Left lung (tissue), 10 donors: Measurements from ENCODE around the gene COPG1. TPM values are rescaled to one million over a fixed set of nuclear protein-coding genes. Genes with fewer than 3 reads are reported as not detected.

Source experiments
- ATAC-seq: fragments of 200-7000 bp; cut with Tn5 transposase; one replicate; pipeline ENCODE4 v1.9.1; 2020; ENCODE audit warnings: moderate library complexity
- DNase-seq, 4 donors: peaks; one replicate each; pipeline ENCODE4 v3.0.0-alpha.2; 2013 to 2020
- H3K27ac ChIP-seq, 2 donors: fragments of 200-600 bp; sonication (generic) in 1 of 2; one replicate each; pipeline versions ENCODE4 v1.5.0 to v1.8.0; 2020 to 2021
- H3K27me3 ChIP-seq, 2 donors: fragments of 200-600 bp; sonication (generic) in 1 of 2; one replicate each; pipeline versions ENCODE4 v1.5.0 to v1.8.0; 2020 to 2021
- H3K36me3 ChIP-seq, 2 donors: fragments of 200-600 bp; sonication (generic) in 1 of 2; one replicate each; pipeline versions ENCODE4 v1.5.0 to v1.8.0; 2020 to 2021
- H3K4me1 ChIP-seq, 2 donors: fragments of 200-600 bp; one replicate each; pipeline ENCODE4 v1.8.0; 2021
- H3K4me3 ChIP-seq, 2 donors: fragments of 200-600 bp; sonication (generic) in 1 of 2; one replicate each; pipeline versions ENCODE4 v1.5.0 to v1.8.0; 2020 to 2021; ENCODE audit warnings: mild to moderate bottlenecking in 1 of 2
- H3K9me3 ChIP-seq, 2 donors: fragments of 200-600 bp; sonication (generic) in 1 of 2; one replicate each; pipeline versions ENCODE4 v1.5.0 to v1.8.0; 2020 to 2021
- CTCF ChIP-seq, 2 donors: fragments of 200-600 bp; sonication (generic) in 1 of 2; IDR thresholded peaks; one replicate each; pipeline versions ENCODE4 v1.5.0 to v1.8.0; 2021; ENCODE audit warnings: antibody characterized with exemption in 2 of 2
- intact Hi-C, 2 donors: fragments of 100-400 bp; cut with DNase I; formaldehyde crosslinking; loops; one replicate each; pipeline versions ENCODE4 v1.11.2 to v1.14.2; 2022
- polyA plus RNA-seq, 6 donors: library from polyadenylated mRNA; unstranded; fragments of 120-200 nt; gene quantifications; one replicate each; pipeline ENCODE4 v1.2.1, GENCODE V29; 2013; ENCODE audit not compliant: insufficient read length in 6 of 6
- total RNA-seq, 2 donors: library from RNA; stranded (reverse); fragmentation: NEBNext Ultra II Directional; extraction: Animal tissue kit (Norgen Biotek cat#: 25700); gene quantifications; one replicate each; pipeline ENCODE4 v1.2.1, GENCODE V29; 2021
- donor health status: DM: no; HTN: yes; CAD: no.
- donor health status: DM: no; HTN: no; CAD: no.

COPG1 gene
- total and polyA plus RNA-seq, 8 donors: 138 to 231 (median 163) TPM

- Histone ChIP-seq H3K4me3 (no peak overlapping the region), H3K4me1 (peaks cover 3 to 78% of the 10 kb centered on the region in 2 donors), H3K27ac (peak overlapping the region; percentile 72 to 94), H3K36me3 (no peaks in the 10 kb centered on the region), H3K9me3 (no peaks in the 10 kb centered on the region), H3K27me3 (no peaks in the 10 kb centered on the region)
- TF ChIP-seq CTCF (IDR thresholded peaks at IDR 0.05): no peak
- intact Hi-C loops: no loop called here
- DNase-seq (peak in 1 of 4 donors; percentile 86), ATAC-seq (peak; percentile 70)
Measured at GRCh38 chr3:129233538-129233937, 15.9 kb upstream of the COPG1 start.

GRCh38 chr3:129234441-129234840, 15.0 kb upstream of the COPG1 start:
- no peaks in the 10 kb centered on the region for H3K9me3 ChIP-seq
- H3K27me3 ChIP-seq: no peaks in the 10 kb centered on the region
- H3K4me3 ChIP-seq: no peak overlapping the region
- DNase-seq: no peak
- TF ChIP-seq CTCF (IDR thresholded peaks at IDR 0.05): no peak
- H3K27ac ChIP-seq: peak overlapping the region; percentile 58 to 94
- H3K4me1 ChIP-seq: peaks cover 4 to 78% of the 10 kb centered on the region in 2 donors
- no peaks in the 10 kb centered on the region for H3K36me3 ChIP-seq
- ATAC-seq: no peak
- intact Hi-C loops: no loop called here

DNA sequence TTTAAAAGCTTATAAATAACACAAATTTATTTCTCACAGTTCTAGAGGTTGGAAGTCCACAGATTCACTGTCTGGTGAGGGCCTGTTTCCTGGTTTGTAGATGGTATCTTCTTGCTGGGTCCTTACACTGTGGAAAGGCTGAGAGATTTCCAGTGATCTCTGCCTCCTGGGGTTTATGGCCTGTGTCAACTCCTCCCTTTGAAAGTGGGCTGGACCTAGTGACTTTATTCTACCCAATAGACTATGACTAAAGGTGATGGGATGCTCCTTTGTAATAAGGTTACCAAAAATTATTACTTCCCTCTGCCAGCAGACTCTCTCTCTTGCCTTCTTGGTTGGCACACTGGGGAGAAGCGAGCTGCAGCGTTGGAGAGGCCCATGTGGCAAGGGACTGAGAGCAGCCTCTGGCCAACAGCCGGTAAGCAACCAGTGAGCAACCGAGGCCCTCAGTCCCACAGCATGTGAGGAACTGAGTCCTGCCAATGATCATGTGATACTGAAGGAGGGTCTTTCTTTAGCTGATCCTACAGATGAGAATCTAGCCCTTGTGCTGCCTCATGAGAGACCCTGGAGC, 14.0 kb upstream of the COPG1 start:
- intact Hi-C loops: no loop called here
- Histone ChIP-seq H3K4me1 (peaks cover 4 to 80% of the 10 kb centered on the region in 2 donors), H3K36me3 (no peaks in the 10 kb centered on the region), H3K27ac (peak overlapping the region in 1 of 2 donors; percentile 94), H3K9me3 (no peaks in the 10 kb centered on the region), H3K4me3 (no peak overlapping the region), H3K27me3 (no peaks in the 10 kb centered on the region)
- no peak for TF ChIP-seq CTCF (IDR thresholded peaks at IDR 0.05)
- ATAC-seq: no peak
- no peak for DNase-seq

DNA sequence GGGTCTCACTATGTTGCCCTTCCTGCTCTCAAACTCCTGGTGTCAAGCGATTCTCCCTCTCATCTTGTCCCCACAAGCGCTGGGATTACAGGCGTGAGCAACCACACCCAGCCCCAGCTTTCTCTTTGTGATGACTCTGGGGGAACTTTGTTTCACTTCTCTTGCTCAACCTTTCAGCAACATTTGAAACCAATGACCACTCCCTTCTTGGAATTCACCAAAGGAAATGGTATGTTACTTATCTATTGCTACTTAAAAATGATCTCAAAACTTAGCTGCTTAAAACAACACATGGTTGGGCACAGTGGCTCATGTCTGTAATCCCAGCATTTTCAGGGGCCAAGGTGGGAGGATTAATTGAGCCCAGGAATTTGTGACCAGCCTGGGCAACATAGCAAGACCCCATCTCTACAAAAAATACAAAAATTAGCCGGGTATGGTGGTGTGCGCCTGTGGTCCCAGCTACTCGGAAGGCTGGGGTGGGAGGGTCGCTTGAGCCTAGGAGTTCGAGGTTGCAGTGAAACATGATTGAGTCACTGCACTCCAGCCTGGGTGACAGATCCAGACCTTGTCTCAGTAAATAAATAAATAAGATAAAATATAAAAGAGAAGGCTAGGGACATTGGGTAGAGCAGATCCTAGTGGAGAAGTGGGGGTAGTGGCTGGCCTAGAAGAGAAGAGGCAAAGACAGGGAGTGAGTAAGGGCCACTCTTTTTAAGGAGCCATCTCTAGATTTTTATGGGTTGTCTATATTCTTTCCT, 10.3 kb upstream of the COPG1 start:
- Histone ChIP-seq H3K4me3 (no peak overlapping the region), H3K27me3 (no peaks in the 10 kb centered on the region), H3K27ac (peak overlapping the region; percentile 63 to 96), H3K36me3 (no peaks in the 10 kb centered on the region), H3K9me3 (no peaks in the 10 kb centered on the region), H3K4me1 (peaks cover 4 to 57% of the 10 kb centered on the region in 2 donors)
- DNase-seq (peak in 1 of 4 donors; percentile 55), ATAC-seq (peak; percentile 71)
- intact Hi-C loops: no loop called here
- TF ChIP-seq CTCF (IDR thresholded peaks at IDR 0.05): no peak

GRCh38 chr3:129239991-129240390, 9.4 kb upstream of the COPG1 start:
- intact Hi-C loops: loop anchor here in 1 of 2 donors (10.0 kb wide), 1 partner anchor 185 kb away; no protein-coding TSS in a partner anchor

More at GRCh38 chr3:129239991-129240390, 9.4 kb upstream of the COPG1 start:
- no peaks in the 10 kb centered on the region for H3K36me3 ChIP-seq
- H3K4me1 ChIP-seq: peaks cover 5 to 50% of the 10 kb centered on the region in 2 donors
- TF ChIP-seq CTCF (IDR thresholded peaks at IDR 0.05): no peak
- H3K4me3 ChIP-seq: no peak overlapping the region
- no peaks in the 10 kb centered on the region for H3K27me3 ChIP-seq
- no peak for DNase-seq
- peak overlapping the region; percentile 63 to 96 for H3K27ac ChIP-seq
- no peaks in the 10 kb centered on the region for H3K9me3 ChIP-seq
- ATAC-seq: no peak
